Stimulated activated CD8-positive, alpha-beta memory T cell treated with anti-CD3 and anti-CD28 coated beads, Interleukin-4, amount 100 ng/mL, for 48 hours (primary cell): Measurements from ENCODE around the gene TMEM40.
"Not testable (repeated sequence)": the region's sequence is repeated elsewhere in the genome, so short reads cannot be mapped to it uniquely, and the experiment has no call there.

Source experiments
- DNase-seq: peaks from one replicate; pipeline ENCODE4 v3.0.0-alpha.2; 2020

TMEM40 gene

DNA sequence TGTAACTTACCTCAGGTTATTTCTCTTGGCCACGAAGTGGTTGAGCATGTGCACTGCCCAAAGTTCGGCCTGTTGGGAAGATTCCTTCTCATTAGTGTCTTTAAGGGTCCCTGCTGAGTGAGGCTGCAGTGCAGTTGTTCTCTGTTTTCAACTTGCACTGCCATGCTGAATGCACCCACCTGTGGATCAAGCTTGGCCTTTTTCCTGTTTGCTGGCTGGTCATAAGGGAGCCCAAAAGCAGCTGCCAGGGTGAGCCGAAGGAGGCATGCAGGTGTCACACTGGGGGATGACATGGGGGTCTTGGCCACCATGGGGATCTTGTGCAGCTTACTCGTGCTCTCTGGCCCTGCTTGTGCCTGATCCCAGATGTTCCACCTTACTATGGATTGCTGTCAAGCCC lies 49.0 kb downstream of the TMEM40 start:
- DNase-seq: no peak

DNA sequence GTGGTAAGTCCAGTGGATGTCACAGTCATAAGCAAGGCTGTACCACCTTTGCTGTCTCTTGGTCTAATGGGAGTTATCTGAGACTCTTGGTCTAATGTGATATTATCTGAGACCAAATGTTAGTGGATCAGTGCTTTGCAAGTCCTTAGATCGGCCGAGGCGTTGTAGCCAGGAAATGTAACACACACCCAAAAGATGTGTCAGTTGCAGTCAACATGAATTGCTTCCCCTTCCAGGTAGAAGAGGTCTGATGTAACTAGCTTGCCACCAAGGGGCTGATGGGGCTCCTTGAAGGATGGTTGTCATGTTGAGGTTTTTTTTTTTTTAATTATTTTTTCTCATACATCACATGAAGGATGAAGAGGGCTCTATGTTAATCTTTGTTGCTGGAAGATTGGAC lies 49.7 kb downstream of the TMEM40 start:
- DNase-seq: no peak

DNA sequence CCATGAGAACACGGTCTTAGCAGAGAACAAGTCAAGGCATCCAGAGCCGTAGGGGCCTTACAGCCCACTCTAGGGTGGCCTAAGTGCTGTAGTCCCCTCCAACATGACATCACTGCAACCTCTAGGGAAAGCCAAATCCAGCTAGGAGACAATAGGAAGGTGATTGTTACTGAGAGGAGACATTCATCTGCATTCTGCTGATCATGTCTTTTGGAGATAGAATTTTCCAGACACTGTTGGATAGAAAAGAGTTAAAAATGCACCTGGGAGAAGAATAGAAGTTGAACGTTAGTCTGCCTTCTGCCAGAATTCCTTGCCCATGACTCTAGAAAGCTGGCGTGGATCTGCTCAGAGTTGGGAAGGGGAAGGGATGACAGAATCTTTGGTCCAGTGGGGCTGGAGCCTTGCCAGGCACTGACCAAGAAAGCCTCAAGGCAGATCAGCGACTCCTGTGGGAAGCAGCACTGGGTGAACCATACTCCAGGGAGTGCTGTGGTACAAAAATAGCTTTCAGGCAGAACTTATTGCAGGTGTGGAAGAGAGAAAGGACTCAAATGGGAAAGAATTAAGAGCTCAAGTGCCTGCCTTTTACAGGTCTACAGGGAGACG lies 50.4 kb downstream of the TMEM40 start:
- no peak for DNase-seq

DNA sequence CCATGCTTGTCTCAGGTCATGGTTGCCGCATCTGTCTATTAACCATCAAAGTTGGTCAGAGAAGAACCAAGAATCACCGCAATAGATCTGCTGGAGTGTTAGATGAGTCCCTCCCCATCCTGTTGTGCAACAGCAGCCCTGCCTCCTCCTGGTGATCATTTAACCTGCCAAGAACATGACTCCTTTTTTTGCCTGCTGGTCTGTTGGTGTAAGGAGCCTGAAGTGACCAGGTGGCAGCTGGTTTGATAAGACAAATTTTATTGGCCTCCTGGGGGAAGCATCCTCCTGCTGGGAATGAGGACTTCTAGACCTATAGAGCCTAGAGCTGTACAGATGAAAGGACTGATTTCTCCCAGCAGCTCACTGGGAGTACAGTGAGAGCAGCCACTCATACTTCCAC lies 51.6 kb downstream of the TMEM40 start:
- no peak for DNase-seq

DNA sequence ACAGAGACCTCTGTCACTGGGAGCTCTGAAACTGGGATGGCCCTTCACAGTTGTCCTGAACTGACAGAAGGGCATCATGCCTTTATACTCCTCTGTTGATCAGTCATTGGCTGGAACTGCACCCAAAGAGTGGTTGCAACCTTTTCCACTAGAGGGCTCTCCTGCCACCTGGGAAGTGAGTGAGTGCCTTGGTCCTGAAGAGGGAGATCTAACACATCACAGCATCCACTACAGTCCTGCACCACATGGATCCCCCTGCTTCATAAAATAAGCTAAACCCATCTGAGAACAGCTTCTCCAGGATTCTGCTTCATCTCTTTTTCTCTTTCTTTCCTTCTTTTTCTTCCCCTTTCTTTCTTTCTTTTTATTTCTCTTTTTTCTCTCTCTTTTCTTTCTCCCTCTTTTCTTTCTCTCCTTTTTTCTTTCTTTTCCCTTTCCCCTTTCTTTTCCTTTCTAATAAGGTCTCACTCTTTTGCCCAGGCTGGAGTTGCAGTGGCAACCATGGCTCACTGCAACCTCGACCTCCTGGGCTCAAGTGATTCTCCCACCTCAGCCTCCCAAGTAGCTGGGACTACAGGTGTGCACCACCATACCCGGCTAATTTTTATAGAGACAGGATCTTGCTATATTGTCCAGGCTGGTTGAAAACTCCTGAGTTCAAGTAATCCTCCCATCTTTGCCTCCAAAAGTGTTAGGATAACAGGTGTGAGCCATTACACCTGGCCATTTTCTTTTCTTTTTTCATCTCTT lies 52.4 kb downstream of the TMEM40 start:
- peak; percentile 67 for DNase-seq

DNA sequence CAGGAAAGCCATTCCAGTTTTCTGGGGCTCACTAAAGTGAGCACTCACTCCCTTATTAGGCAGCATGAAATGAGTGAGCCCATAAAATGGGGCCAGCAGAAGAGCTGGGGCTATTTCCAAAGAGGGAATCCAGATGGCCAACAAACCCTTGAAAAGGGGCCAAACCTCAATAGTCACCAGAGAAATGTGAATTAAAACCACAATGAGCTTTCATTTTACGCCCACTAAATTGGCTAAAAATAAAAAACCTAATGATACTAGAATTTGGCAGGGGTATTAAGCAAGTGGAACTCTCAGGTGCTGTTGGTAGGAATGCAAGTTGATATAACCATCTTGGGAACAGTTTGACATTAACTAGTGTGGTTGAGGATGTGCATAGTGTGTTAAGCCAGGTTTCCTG lies 53.1 kb downstream of the TMEM40 start:
- DNase-seq: no peak

DNA sequence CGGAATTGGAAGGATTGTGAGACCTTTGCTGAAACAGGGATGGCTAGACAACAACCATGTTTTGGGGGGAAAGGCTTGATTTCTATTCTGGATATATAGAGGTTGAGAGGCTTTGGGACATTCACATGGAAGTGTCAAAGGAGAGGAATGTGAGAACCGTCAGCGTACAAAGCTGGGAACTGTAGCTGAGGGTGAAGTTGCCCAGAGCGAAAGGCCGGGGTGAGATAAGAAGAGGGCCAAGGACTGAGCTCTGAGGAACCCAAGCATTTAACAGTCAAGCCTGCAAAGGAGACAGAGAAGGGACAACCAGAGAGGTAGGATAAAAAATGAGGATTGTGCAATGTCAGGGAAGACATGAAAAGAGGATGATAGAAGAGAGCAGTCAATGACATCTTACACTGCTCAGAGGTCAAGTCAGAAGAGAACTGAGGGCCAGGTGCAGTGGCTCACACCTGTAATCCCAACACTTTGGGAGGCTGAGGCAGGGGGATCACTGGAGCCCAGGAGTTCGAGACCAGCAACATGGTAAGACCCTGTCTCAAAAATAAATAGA lies 53.6 kb downstream of the TMEM40 start:
- no peak for DNase-seq

DNA sequence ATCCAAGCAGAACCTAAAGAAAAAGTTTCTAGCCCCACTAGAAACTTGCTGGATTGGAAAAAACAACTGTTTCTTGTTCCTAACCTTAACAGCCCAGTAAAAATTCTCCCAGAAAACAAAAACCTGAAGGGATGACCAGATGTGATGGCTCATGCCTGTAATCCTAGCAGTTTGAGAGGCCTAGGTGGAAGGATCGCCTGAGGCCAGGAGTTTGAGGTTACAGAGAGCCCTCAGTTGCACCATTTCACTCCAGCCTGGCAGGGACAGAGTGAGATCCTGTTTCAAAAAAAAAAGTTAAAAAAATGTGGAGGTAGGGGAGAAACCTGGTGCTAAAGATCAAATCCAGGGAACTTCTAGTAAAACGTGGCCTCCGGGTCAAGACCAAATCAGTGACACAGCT lies 56.6 kb downstream of the TMEM40 start:
- no peak for DNase-seq

DNA sequence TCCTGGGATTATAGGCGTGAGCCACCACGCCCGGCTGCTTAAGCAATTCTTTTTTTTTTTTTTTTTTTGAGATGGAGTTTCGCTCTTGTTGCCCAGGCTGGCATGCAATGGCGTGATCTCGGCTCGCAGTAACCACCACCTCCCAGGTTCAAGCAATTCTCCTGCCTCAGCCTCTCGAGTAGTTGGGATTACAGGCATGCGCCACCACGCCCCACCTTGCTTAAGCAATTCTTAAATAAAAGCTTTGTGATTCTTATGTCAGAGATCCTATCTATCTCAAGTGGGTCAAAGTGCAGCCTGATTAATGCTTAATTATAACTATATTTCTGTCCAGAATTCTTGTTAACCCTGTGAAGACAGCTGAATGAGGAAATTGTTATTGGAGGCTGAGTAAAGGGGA lies 57.5 kb downstream of the TMEM40 start:
- DNase-seq: not testable (repeated sequence)

DNA sequence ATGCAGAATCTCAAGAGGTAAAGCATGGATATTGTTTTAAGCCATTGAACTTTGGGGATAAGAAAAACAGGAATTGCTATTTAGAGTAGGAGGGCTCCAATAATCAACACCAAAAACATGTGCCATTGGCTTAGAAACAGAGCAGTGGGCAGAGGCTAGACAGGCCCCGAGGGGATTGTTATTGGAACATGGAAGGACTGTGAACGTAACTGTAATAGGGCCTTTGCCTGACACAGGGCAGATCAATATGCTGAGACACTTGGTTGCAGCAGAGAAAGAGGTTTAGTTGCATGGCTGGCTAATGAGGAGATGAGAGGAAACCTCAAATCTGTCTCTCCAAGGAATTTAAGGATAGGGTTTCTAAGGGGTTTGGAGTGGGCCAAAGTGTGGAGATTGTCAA lies 58.3 kb downstream of the TMEM40 start:
- no peak for DNase-seq

DNA sequence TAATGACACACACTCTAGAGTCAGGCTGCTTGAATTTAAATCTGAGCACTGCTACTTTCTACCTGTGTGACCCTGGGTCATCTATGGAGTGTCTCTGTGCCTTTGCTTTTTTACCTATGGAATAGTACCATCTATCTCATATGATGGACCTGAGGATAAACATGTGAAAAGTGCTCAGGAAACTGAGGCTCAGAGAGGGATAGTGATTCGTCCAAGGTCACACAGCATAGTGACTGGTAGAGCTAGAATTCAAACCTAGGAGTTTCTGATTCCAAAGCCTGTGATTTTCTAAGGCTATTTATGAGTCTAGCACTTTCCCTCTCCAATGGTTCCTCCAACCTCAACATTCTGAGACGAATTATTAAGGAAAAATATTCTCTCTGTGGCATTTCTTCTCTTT lies 63.1 kb downstream of the TMEM40 start:
- no peak for DNase-seq

DNA sequence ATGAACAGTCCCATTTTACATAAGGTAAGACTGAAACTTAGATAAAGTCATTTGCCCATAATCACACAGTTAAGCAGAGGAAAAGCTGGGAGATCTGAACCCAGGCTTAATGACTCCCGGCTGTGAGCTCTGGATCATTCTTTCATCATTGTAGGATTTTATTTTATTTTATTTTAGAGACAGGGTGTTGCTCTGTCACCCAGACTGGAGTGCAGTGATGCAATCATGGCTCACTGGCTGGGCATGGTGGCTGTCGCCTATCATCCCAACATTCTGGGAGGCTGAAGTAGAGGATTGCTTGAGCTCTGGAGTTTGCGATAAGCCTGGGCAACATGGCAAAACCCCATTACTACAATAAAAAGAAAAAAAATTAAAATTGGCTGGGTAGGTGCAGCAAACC lies 63.9 kb downstream of the TMEM40 start:
- no peak for DNase-seq

DNA sequence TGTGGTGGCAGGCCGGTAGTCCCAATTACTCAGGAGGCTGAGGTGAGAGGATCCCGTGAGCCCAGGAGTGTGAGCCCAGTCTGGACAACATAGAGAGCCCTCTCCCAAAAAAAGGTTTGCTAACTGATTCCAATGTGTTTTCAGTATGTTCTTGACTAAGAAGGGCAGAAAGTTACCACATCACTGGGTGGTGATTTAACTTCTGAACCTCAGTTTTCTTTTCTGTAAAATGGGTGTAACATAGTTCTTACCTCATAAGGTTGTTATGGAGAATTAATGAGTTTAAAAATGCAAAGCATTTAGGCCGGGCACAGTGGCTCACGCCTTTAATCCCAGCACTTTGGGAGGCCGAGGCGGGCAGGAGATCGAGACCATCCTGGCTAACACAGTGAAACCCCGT lies 66.6 kb downstream of the TMEM40 start:
- DNase-seq: no peak

DNA sequence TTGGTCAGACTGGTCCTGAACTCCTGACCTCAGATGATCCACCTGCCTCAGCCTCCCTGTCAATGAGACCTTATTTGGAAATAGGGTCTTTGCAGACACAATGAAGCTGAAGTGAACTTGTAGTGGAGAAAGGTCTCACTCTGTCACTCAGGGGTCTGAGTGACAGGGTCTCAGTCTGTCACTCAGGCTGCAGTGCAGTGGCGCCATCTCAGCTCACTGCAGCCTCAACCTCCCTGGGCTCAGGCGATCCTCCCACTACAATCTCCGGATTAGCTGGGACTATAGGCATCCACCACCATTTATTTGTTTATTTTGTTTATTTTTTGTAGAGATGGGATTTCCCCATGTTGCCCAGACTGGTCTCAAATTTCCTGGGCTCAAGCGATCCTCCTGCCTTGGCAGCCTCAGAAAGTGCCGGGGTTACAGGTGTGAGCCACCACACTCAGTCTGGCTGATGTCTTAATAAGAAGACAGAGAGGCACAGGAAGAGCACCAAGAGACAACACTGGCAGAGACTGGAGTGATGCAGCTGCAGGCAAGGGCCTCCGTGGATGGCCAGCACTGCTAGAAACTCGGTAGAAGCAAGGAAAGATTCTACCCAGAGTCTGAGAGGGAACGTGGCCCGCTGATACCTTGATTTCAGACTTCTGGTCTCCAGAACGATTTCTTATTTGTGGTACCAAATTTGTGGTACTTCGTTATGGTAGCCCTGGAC lies 68.9 kb downstream of the TMEM40 start:
- DNase-seq: no peak

DNA sequence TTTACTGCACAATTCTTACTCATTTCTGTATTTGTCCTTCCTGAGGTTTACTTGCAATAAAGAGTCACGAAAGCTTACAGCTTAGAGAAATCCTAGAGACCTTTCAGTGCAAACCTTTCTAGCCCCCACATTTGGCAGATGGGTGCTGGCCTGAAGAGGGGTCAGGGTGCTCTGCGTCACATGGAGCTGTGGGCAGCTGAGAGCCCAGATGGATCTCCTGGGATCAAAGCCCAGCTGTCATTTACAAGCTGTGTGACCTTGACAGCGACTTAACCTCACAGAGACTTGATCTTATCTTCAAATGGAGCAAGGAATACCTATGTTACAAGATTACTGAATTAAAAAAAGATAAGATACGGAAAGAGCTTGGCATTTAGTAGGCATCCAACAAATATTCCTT lies 71.1 kb downstream of the TMEM40 start:
- no peak for DNase-seq

DNA sequence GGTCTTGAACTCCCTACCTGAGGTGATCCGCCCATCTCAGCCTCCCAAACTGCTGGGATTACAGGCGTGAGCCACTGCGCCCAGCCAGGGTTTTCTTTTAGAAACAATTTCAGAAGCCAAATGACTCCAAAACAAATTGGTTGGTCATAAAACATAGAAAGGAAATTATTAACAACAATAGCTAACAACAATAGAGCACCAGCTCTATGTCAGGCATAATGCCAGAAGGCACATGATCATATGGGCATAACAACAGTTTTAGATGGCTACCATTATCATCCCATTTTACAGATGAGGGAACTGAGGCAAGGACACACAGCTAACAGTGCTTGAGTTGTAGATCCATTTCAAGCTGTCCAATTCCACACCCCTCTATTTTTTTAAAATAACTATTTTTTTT lies 73.0 kb downstream of the TMEM40 start:
- DNase-seq: no peak
